A172 (cell line): Measurements from ENCODE around the gene BACE2. TPM values are rescaled to one million over a fixed set of nuclear protein-coding genes. Genes with fewer than 3 reads are reported as not detected.
"Not testable (repeated sequence)": the region's sequence is repeated elsewhere in the genome, so short reads cannot be mapped to it uniquely, and the experiment has no call there.

Experiments
- DNase-seq: peaks from one replicate; pipeline ENCODE4 v3.0.0-alpha.2; 2015; ENCODE audit warnings: low spot score
- total RNA-seq: library from RNA; depleted of rRNA; stranded (reverse); fragments of >200 nt; shearing (Covaris generic); gene quantifications from 2 replicates; pipeline ENCODE4 v1.2.3, GENCODE V29; 2014

Gene BACE2
- total RNA-seq, 1 experiment from 2014 or later, result 46.6 TPM

GRCh38 chr21:41215856-41216408, 48.0 kb downstream of the BACE2 start:
- no peak for DNase-seq

- no peak for DNase-seq
These were observed 48.5 kb downstream of the BACE2 start for GRCh38 chr21:41216486-41216885.

DNA sequence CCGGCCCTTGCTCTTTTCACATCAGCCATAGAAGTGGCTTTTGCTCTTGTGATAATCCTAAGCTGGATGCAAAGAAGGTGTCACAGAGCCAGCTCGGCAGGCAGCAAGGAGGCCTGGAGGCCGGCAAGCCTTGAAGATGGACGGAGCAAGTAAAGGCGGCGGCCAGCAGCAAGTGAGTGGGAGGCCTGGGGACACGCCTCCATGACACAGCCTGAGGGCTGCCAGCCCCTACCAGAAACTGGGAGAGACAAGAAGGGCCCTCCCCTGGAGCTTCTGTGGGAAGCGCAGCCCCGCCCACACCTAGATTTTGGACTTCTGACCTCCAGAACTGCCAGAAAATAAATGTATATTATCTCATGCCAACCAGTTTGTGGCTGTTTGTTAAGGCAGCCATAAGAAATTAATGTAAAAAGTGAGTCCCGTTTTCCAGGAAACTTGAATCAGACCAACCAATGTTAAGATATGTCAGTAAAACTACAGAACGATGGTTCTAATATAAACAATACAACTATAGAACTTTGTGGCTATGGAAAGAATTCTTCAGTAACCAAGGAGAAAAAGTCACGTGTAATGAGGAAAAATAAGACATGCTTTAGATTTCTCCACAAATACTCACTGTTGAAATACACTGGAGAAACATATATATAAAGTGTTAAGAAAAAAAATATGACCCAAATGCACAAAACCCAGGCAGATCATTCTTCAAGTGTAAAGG, 49.9 kb downstream of the BACE2 start:
- no peak for DNase-seq

GRCh38 chr21:41219498-41220207, 51.7 kb downstream of the BACE2 start:
- no peak for DNase-seq

DNA sequence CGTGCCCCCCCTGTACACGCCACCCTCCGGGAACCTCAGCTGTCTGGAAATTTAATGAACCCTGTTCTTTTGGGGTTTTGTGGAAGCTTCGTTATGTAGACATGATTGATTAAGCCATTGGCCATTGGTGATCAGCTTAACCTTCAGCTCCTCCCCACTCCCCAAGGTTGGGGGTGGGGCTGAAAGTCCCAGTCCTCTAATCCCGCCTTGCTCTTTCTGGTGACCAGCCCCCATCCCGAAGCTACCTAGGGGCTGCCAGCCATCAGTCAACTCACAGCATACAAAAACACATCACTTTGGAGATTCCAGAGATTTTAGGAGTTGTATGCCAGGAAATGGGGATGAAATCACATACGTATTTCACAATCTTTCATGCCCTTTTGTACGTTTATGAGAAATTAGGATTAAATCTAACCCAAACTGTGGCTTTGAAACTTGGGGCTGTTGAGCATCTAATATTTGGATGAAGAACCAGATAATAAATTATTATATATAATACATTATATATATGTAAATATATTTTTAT, 52.3 kb downstream of the BACE2 start:
- DNase-seq, result no peak

GRCh38 chr21:41222247-41223068, 54.5 kb downstream of the BACE2 start:
- peak; percentile 22 for DNase-seq

- no peak for DNase-seq
These were observed 58.9 kb downstream of the BACE2 start for GRCh38 chr21:41226853-41227252.

GRCh38 chr21:41227357-41228005, 59.5 kb downstream of the BACE2 start:
- no peak for DNase-seq

DNA sequence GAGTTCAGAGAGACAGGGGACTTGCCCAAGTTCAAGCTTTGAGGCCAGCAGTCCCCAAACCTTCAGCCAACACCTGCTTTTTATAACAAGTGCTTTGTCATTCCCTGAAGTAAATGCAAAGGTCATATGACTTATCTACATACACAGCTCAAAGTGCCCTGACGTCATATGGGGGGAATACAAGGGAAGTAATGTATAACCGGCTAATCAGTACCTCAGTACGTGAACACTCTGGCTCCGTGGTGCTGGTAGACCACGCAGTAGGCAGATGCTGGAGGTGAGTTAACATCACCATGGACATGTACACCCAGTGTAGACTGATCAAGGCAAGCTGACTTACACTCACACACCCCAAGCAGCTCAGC, 60.0 kb downstream of the BACE2 start:
- DNase-seq, result no peak

GRCh38 chr21:41228492-41228891, 60.5 kb downstream of the BACE2 start:
- DNase-seq, result no peak

DNA sequence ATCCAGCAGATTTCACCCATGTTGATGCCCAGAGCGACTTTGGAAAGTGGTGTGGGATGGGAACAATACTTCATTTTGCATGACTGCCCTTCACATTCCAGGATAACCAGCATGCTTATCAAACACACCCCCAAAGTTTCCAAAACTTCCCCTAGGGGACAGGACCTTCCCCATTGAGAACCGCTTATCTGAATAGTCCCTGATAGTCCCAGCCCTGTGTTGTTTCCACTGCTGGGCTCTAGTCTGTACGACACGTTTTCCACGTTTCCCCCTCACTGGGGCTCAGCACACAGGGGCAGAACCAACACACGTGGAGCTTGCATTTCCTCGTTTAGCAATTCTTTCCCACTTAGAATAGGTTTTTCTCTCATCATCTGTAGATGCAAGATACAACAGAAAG, 61.0 kb downstream of the BACE2 start:
- no peak for DNase-seq

DNA sequence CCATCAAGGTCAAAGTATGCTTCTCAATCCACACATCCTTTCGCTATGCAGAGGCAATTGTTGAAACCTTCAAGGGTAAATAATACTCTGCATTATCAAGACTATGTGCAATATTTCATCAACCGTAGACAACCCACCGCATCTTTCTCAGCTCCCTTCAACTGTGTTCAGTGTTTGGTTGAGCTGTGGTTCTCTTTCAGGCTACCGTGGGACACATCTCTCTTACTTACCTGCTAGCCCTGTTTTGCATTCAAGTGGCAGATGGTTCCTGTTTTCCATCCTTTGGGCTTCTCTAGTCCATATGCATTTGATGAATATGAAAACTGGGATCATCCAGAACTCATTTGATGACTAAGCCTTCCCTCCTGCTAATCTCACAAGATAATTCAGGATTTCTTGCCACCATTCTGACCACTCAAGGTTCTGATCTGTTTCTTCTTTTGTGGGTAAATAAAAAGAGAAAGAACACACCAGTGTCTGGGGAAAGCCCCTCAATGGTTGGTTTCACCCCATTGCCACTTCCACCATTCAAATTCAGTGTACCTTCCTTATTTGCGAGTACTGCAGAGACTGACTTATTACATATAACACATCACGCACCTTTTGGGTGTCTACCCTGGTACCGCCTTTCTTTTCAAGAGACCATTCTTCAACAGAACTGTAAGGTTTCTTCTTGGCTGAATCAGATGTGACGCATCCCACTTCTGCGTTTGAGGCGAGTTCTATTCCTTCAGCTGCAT, 61.7 kb downstream of the BACE2 start:
- no peak for DNase-seq

DNA sequence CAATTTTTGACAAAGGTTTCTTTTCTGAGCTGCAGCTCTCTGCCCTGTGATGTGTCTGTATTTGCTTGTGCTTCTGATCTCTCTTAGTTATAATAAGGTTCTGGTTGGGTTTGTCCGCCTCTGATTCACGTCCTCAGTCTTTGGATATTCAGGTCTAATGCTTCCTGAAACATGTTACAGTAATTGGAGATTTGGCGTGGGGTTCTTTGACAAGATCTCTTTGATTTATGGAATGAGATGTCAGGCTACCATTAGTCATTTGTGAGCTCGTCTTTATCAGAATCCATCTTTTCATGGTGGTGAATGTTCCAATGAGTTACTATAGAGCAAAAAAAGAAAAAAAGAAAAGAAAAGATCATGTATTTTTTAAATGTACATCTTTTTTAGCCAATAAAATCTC, 62.5 kb downstream of the BACE2 start:
- no peak for DNase-seq

GRCh38 chr21:41231060-41231459, 63.1 kb downstream of the BACE2 start:
- DNase-seq, result no peak

- no peak for DNase-seq
These were observed 64.1 kb downstream of the BACE2 start for GRCh38 chr21:41232013-41232412.

- DNase-seq, result no peak
These were observed 66.0 kb downstream of the BACE2 start for GRCh38 chr21:41233916-41234315.

DNA sequence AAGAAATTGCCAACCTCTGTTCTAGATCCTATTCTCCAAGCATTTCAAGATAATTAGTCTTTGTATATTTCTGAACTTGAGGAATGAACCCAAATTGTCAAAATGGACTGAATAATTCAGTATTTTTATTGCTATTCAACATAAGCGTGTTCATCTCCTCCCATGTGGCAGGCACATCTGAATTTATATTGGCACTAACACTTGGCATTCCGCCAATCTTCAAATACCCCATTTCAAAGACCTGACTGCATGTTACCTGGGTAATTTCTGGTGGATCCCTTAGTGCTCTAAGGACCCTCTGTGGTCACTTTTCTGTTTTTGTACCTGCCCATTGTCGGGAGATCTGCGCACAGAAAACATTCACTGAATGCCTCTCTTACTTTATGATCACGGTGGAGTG, 66.6 kb downstream of the BACE2 start:
- no peak for DNase-seq

GRCh38 chr21:41235201-41235600, 67.2 kb downstream of the BACE2 start:
- no peak for DNase-seq

DNA sequence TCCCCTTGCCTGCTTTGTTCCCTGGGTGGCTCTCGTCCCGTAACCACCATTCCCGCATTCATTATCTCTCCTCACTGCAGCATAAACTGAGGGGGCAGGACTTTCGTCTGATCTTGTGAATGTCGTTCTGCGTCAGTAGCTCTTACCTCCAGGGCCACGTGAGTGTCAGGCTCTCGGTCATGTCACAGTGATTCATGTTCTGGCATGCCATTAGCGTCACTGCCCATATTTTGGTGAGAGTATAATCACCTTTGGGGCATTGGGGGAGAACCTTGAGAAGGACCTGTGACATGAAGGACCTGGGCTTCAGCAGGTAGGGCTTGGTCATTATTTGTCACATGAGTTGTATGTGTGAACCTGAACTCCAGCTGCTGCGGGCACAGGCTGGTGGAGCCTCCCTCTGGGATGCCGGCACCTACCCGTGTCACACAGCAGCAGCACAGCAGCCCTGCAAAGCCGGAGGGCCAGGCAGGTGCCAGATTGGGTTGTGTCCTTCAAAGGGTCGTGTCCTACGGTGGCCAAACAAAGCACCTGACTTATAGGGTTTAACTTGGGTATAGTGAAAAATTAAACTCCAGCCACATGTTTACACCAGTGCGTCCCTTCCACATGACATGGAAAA, 68.5 kb downstream of the BACE2 start:
- no peak for DNase-seq

- not testable (repeated sequence) for DNase-seq
These were observed 70.3 kb downstream of the BACE2 start for GRCh38 chr21:41238081-41238796.
